Type B pancreatic cell (in vitro differentiated cells): ENCODE results near the gene RIN3. TPM values are rescaled to one million over a fixed set of nuclear protein-coding genes. Genes with fewer than 3 reads are reported as not detected.

Experiments used
- DNase-seq: peaks from one replicate; pipeline ENCODE4 v3.0.0; 2021; ENCODE audit warnings: mixed read lengths; ENCODE audit not compliant: unreplicated experiment; ENCODE audit errors: extremely low spot score
- H3K27ac Mint-ChIP-seq: 2 replicates; pipeline ENCODE4 v1.8.0; 2021; ENCODE audit warnings: mild to moderate bottlenecking, mixed read lengths
- H3K27me3 Mint-ChIP-seq: 2 replicates; pipeline ENCODE4 v1.8.0; 2021; ENCODE audit warnings: mixed read lengths
- H3K36me3 Mint-ChIP-seq: 2 replicates; pipeline ENCODE4 v1.8.0; 2021; ENCODE audit warnings: mixed read lengths
- H3K4me1 Mint-ChIP-seq: one replicate; pipeline ENCODE4 v1.8.0; 2021; ENCODE audit warnings: mixed read lengths; ENCODE audit not compliant: unreplicated experiment
- H3K4me3 Mint-ChIP-seq: 2 replicates; pipeline ENCODE4 v1.8.0; 2021; ENCODE audit warnings: mild to moderate bottlenecking, mixed read lengths
- H3K9me3 Mint-ChIP-seq: 2 replicates; pipeline ENCODE4 v1.8.0; 2021; ENCODE audit warnings: mixed read lengths
- CTCF ChIP-seq: fragments of 200-600 bp; sonication (generic); conservative IDR thresholded peaks from 2 replicates; pipeline ENCODE4 v1.5.0; 2021; ENCODE audit warnings: antibody characterized with exemption, mild to moderate bottlenecking
- total RNA-seq: library from RNA; stranded (reverse); gene quantifications from 2 replicates; pipeline ENCODE4 v1.2.1, GENCODE V29; 2021; ENCODE audit warnings: low replicate concordance

RIN3 gene
- total RNA-seq, 1 donor from 2014 or later: 12.9 TPM

GRCh38 chr14:92605274-92605940, 91.8 kb downstream of the RIN3 start:
- H3K27me3 Mint-ChIP-seq: no peaks in the 10 kb centered on the region
- H3K4me3 Mint-ChIP-seq: no peak overlapping the region
- no peak for DNase-seq
- no peaks in the 10 kb centered on the region for H3K4me1 Mint-ChIP-seq
- no peak for TF ChIP-seq CTCF
- H3K9me3 Mint-ChIP-seq: no peaks in the 10 kb centered on the region
- H3K36me3 Mint-ChIP-seq: no peaks in the 10 kb centered on the region
- H3K27ac Mint-ChIP-seq: no peak overlapping the region

GRCh38 chr14:92607251-92607650, 93.7 kb downstream of the RIN3 start:
- Mint-ChIP-seq H3K9me3 (peaks cover 3% of the 10 kb centered on the region), H3K4me3 (no peak overlapping the region), H3K27ac (no peak overlapping the region), H3K27me3 (no peaks in the 10 kb centered on the region), H3K36me3 (peaks cover 5% of the 10 kb centered on the region), H3K4me1 (no peaks in the 10 kb centered on the region)
- no peak for TF ChIP-seq CTCF
- no peak for DNase-seq

- no peak overlapping the region for H3K27ac Mint-ChIP-seq
- DNase-seq: no peak
- peaks cover 5% of the 10 kb centered on the region for H3K36me3 Mint-ChIP-seq
- no peaks in the 10 kb centered on the region for H3K27me3 Mint-ChIP-seq
- H3K4me3 Mint-ChIP-seq: no peak overlapping the region
- no peaks in the 10 kb centered on the region for H3K4me1 Mint-ChIP-seq
- TF ChIP-seq CTCF: no peak
- peaks cover 3% of the 10 kb centered on the region for H3K9me3 Mint-ChIP-seq
Measured at GRCh38 chr14:92607702-92608429, 94.3 kb downstream of the RIN3 start.

- Mint-ChIP-seq H3K27ac (no peak overlapping the region), H3K36me3 (peaks cover 5% of the 10 kb centered on the region), H3K27me3 (no peaks in the 10 kb centered on the region), H3K4me1 (no peaks in the 10 kb centered on the region), H3K4me3 (no peak overlapping the region), H3K9me3 (peaks cover 3% of the 10 kb centered on the region)
- TF ChIP-seq CTCF: no peak
- no peak for DNase-seq
Measured at GRCh38 chr14:92609955-92610354, 96.4 kb downstream of the RIN3 start.

GRCh38 chr14:92610849-92611271, 97.3 kb downstream of the RIN3 start:
- DNase-seq: no peak
- H3K4me1 Mint-ChIP-seq: no peaks in the 10 kb centered on the region
- peaks cover 5% of the 10 kb centered on the region for H3K36me3 Mint-ChIP-seq
- H3K9me3 Mint-ChIP-seq: peaks cover 3% of the 10 kb centered on the region
- no peak overlapping the region for H3K27ac Mint-ChIP-seq
- TF ChIP-seq CTCF: no peak
- no peak overlapping the region for H3K4me3 Mint-ChIP-seq
- no peaks in the 10 kb centered on the region for H3K27me3 Mint-ChIP-seq
